UCSD-AML1 (cell line): ENCODE measurements around the gene CNTNAP1.
"Not testable (repeated sequence)": the region's sequence is repeated elsewhere in the genome, so short reads cannot be mapped to it uniquely, and the experiment has no call there.

Experiments
- DNase-seq: peaks from one replicate; lab custom pipeline; 2025; ENCODE audit not compliant: unreplicated experiment; lab: John Stamatoyannopoulos, UW

Gene CNTNAP1

DNA sequence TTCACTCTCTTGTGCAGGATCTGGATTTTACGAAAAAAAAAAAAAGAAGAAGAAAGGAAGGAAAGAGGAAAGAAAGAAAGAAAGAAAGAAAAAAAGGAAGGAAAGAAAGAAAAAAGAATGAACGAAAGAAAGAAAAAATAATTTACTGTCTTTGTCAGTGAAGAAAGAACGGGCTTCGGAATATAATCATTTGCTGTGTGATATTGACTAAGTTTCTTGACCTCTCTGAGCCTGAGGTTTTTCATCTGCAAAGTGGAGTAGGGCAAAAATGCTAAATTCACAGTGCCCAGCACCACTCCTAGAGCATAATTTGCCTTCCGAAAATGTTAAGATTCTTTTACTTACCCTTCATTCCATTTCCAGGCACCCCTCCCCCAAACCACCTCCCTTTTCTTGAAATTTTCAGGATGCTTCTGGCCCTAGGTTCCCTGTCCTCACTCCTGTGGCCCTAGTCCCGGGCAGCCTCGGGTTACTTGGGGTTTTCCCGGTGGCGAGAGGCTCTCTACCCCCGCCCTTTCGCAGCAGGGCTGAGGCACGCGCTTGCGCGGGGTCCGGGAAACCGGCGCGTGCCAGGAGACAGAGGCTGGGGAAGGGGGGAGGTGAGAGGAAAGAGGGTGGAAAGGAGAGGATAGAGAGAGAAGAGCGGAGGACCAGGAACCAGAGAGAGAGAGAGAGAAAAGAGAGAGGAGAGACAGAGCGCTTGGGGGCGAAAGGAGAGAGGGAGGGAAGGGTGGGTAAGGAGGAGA, at the start of gene CNTNAP1:
Gene CNTNAP1 (plus strand): TSS at position 556 of the 746 bp plus-strand sequence. CDS start 299 bp downstream, outside the sequence.
- peak; percentile 39 for DNase-seq

DNA sequence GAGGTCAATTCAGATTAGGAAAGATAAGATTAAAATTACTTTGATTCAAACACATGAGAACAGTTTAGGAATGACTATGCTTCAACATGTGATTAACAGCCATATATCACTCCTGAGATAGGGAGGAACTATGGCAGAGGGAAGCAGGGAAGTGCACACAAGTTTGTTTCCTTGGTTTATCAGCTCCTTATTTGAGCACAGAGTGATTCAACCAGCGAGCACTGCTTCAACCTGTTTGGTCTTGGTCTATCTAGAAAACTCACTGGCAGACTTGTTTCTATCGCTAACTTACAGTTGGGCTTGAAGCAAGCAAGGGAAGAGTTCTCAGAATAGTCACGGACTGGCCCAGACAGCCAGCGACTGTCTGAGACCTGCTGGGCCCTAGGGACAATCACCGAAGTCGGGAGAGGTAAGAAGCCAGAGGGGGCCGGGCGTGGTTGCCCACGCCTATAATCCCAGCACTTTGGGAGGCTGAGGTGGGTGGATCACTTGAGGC, 49.3 kb upstream of the CNTNAP1 start:
- no peak for DNase-seq

DNA sequence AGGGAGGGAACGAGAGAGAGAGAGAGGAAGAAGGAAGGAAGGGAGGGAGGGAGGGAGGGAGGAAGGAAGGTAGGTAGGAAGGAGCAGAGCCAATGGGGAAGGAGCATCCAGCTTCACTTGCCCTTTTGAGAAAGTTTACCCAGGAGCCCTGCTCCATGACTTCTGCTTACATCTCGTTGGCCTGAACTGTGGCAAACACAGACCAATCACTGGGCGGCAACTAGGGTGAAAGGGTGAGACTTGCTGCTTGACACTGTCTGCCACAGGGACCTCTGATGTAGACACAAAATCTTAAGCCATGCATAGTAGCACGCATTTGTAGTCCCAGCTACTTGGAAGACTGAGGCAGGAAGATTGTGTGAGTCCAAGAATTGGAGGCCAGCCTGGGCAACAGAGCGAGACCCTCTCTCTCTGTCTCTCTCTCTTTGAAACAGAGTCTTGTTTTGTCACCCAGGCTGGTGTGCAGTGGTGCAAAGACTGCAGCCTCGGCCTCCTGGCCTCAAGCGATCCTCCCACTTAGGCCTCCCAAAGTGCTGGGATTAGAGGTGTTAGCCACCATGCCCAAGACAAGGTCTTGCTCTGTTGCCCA, 42.7 kb upstream of the CNTNAP1 start:
- no peak for DNase-seq

DNA sequence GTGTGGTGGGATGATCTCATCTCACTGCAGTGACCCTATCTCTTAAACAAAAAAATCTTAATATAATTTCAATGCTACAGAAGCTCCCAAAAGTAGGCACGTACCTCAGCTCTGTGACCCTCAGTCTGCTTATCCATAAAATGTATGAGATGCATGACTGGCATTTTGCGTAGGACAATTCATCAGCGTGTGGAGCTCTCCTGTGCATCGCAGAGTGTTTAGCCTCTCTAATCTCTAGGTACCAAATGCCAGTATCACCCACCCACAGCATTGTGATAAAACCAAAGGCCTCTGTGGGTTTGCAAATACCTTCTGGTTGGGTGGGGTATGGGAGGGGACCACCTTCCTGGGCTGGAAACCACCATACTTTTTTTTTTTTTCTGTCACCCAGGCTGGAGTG, 42.2 kb upstream of the CNTNAP1 start:
- no peak for DNase-seq

DNA sequence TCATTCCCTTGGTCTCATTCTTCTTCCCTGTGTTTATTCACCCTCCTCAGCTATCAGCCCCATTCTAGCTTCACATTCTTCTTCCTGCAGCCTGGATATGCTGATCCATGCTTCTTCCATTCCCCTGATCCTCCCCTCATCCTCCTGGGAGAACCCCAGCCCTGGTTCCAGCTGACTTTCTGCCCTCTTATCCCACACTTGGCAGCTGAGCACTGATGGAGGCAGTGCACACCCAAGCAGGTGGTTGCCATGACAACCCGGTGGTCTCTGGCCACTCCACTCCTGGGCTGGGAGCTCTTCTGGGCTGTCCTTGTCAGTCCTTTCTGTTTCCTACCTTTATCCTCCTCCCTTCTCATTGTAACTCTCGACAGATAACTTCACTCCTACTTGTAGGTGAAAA, 40.0 kb upstream of the CNTNAP1 start:
- no peak for DNase-seq

DNA sequence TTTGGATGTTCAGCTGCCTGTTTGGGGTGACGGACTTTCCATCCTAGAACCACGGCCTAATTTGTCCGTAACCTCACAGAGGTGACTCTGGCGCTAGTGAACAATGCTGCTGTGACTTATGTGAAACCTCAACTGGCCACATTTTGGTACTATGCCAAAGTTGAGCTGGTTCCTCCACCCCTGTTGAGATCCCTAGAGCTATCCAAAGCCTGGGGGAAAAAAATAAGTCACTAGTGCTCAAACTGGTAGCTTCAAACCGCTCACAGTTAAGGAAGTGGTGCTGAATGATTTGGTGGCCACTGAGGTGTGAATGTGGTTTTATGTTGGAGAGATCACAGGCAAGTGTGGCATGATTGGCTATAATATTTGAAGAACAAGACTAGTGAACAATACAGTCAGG, 34.6 kb upstream of the CNTNAP1 start:
- DNase-seq: no peak

DNA sequence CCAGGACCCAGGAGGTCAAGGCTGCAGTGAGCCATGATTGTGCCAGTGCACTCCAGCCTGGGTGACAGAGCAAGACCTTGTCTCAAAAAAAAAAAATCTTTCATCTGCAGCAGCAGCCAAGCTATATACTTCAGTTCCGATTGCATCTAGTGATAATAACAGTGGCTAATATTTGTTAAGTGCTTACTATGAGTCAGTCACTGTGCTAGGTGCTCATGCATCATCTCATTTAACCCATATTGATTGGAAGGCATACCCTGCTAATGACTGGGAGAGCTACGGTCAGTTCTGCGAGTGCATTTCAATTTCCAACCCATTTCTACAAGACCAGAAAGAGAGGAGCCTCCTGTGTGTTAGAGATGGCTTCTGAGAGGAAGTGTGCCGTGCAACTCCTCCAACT, 30.9 kb upstream of the CNTNAP1 start:
- no peak for DNase-seq

DNA sequence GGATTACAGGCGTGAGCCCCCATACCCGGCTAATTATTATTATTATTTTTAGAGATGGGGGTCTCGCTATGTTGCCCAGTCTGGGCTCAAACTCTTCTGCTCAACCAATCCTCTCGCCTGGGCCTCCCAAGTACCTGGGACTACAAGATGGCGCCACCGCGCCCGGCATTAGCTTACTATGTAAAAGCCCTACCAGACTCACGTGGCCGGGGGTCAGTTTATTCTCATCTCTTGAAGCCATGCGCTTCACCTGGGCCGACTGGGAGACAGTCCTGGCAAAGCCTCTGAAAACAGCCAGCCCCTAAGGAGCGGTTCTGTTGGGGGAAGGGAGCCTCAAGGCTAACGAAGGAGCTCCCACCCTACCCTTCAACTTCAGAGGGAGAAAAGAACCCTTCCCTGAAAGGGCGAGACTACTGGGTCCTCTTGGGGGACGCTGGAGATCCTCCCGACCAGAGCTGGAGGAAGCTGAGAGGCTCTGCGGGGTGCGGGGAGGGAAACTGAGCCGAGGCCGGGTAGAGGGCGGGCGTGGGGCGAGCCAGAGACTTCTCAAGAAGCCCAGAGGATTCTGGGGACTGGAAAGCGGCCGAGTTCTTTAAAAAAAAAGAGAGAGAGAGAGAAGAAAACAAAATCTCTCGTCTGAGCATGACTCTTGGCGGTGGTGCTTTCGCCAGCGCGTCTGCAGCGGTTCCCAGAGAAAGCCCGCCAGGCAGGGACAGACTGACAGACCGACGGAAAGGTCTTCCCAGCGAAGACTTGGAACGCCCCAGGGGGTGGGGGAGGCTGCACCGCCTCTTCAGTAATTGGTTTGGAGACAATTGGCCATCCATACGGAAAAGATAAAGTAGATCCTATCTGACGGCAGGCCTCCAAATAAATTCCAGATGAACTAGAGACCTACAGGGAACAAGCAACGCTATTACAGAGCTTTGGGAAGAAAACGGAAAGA, 28.9 kb upstream of the CNTNAP1 start:
- DNase-seq: no peak

DNA sequence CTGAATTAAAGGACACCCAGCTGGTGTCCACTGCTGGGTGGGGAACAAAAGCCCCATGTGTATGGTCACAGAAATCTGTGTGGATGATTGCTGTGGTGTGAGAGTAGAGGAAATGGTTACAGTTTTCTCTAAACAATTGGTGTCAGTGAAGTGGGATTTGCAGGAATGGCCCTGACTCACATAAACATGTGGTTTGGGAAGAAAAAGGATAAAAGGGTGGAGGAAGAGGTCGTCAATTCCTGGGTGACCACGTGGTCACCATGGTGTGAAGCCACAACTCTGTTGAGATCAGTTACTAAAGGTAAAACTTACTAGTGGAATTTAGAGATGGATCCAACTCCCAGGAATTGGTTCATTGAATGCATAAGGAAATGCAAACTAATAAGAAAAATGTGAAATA, 26.8 kb upstream of the CNTNAP1 start:
- no peak for DNase-seq

DNA sequence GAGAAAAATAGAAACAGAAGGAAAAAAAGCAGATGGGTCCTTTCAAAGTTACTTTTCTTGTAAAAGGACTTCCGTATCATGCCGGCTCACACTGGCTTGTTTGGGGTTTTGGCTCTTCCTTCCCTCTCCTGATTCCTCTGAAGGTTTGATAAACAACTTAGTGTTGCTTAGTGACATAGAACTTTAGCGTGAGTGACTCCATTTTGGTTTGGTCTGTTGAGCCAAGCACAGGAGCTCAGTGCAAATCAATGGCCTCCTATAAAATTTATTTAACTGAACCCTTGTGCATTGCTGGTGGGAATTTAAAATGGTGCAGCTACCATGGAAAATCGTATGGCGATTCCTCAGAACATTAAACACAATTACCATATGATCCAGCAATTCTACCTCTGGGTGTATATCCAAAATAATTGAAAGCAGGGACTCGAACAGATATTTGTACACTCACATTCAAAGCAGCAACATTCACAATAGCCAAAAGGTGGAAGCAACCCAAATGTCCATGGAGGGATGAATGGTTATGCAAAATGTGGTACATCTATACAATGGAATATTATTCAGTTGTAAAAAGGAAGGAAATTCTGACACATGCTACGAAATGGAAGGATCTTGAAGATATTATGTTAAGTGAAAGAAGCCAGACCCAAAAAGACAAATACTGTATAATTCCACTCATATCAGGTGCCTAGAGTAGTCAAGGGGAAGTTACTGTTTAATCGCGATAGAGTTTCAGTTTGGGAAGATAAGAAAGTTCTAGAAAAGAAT, 24.3 kb upstream of the CNTNAP1 start:
- no peak for DNase-seq

DNA sequence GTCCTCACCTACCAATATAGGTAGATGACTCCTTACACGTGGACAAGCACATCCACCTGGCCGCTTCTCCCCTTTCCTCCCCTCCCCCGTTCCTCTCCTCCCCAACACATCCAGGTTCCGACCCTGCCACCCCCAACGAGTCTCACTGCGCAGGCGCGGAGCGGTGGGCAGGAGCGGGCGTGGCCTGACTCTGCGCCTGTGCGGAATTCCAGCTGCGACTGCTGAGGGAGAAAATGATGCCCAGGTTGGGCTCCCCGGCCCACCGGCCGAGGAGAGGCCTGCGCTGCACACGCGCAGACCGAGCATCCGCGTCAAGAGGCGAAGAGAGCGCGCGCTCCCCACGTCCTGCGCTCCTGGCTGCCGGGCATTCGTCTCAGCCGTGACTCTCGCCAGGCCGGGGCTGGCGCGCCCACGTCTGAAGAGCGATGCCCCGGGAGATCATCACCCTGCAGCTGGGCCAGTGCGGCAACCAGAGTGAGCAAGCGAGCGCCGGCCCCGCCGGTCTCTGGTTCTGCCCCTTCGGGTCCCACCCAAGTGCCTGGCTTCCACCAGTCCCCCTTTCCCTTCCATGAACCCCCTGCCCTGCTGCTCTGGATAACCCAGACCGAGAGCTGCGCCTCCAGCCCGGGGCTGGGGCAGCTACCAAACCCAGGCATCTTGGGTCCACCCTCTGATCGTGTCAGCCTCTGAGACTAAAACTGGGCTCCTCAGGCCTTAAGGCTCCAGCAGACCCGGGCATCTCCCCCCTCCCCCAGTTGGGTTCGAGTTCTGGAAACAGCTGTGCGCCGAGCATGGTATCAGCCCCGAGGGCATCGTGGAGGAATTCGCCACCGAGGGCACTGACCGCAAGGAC, 23.0 kb upstream of the CNTNAP1 start, which contains the start of gene TUBG2:
Gene TUBG2 (plus strand): TSS at position 206 of the 853 bp plus-strand sequence. CDS start 220 bp downstream, at position 426.
- peak; percentile 73 for DNase-seq

DNA sequence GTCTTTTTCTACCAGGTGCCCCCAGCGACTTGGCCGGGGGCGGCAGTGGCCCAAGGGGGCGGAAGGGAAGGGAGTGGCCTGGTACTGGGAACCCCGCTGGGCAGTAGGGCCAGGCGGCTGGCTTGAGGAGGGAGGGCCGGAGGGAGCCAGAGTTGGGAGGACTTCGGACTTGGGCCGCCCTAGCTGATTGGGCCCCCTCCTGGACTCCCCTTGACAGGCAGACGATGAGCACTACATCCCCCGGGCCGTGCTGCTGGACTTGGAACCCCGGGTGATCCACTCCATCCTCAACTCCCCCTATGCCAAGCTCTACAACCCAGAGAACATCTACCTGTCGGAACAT, 22.4 kb upstream of the CNTNAP1 start:
- not testable (repeated sequence) for DNase-seq

DNA sequence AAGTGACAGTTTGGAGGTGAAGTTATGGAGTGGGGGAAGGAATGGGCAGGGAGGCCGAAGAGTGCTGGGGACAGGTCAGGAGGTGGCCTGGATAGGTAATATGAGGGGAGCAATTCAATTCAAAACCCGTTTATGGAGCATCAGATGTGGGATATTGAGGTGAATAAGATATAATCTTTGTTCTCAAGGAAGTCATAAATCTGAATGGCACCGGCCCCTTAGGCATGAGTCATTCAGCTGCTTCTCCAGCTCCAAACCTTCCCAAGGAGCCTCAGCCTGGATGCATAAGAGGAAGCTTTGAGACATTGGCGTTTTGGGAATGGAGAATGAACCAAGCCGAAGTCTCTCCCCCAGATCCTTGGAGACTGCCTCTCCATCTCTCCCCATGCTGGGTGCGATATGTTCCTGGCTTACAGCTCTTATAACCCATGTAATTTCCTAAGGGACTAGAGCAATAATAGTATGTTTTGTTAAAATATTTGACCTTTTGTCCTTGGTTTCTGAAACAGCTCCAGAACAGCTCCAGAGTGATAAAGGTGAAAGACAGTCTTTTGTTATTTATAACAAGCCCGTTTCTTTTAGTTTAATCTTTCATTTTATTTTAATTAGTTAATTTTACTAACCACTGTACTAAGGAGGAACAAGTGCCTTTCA, 21.5 kb upstream of the CNTNAP1 start:
- DNase-seq: no peak

DNA sequence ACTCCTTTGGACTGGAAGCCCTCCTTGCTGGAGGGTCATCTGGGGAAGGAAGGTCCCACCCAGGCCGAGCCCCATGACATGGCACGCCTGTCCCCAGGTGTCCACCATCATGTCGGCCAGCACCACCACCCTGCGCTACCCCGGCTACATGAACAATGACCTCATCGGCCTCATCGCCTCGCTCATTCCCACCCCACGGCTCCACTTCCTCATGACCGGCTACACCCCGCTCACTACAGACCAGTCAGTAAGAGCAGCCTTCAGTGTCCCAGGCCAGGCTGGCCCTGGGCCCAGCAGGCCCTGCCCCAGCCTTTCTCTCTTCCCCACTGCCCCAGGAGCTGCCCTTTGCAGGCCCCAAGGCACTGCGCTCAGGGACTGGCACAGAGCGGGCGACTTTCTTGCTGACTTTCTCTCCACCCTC, 16.7 kb upstream of the CNTNAP1 start:
- DNase-seq: no peak

DNA sequence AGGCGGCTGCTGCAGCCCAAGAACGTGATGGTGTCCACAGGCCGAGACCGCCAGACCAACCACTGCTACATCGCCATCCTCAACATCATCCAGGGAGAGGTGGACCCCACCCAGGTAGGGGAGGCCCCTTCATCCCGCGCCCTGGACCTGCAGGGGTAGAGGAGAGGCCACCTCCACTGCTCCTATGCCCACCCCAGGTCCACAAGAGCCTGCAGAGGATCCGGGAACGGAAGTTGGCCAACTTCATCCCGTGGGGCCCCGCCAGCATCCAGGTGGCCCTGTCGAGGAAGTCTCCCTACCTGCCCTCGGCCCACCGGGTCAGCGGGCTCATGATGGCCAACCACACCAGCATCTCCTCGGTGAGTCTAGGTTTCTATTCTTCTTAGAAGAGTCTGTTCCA, 16.2 kb upstream of the CNTNAP1 start:
- not testable (repeated sequence) for DNase-seq

DNA sequence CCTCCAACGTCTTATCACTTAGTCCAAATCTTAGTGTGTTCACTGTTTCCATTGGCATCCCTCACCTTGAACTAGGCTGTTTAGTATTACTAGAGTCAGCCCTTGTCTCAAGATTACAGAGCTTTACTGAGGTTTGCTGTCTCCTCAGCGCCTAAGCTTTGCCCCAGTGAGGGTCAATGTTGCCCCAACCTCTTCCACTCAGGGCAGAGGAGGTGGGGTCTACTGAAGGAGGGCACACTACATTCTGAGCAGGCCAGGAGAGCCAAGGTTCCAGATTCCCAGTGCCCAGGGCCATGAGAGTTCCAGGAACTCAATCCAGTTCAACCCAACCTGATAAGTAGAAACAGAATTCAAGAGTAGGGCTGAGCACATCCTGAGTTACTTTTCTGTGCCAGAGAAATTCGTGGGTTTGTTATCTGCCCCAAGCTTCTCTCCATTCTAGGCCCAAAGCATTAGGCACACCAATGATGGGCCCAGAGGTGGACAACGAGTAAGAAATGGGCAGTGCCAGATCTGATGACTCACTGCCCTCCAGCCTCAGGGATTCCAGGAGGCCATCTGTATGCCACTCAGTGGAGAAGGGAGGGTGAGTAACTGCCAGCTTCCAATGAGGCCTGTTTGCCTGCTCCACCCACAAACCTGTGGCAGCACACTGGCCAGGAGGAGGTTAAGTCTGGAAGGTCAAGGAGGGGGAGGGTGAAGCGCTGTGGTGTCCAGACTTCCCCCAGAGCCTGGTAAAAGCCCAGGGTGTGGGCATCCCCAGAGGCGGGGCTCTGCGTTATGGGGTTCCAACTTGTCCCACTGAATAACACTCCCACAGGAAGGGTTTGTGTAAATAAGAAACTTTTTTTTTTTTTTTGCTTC, 15.0 kb upstream of the CNTNAP1 start:
- DNase-seq: no peak

DNA sequence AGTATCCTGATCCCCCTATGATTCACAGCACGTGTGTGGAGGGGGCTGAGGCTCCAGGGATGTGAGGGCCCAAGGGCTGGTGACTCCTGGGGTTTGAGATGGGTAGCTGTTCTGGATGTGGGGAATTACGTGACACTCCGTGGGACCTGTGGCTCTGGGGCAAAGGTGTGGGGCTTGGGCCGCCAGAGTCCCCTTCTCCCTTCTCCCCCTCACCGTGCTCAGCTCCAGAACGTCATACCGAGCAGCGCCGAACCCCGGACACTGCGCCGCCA, 12.7 kb upstream of the CNTNAP1 start:
- no peak for DNase-seq

DNA sequence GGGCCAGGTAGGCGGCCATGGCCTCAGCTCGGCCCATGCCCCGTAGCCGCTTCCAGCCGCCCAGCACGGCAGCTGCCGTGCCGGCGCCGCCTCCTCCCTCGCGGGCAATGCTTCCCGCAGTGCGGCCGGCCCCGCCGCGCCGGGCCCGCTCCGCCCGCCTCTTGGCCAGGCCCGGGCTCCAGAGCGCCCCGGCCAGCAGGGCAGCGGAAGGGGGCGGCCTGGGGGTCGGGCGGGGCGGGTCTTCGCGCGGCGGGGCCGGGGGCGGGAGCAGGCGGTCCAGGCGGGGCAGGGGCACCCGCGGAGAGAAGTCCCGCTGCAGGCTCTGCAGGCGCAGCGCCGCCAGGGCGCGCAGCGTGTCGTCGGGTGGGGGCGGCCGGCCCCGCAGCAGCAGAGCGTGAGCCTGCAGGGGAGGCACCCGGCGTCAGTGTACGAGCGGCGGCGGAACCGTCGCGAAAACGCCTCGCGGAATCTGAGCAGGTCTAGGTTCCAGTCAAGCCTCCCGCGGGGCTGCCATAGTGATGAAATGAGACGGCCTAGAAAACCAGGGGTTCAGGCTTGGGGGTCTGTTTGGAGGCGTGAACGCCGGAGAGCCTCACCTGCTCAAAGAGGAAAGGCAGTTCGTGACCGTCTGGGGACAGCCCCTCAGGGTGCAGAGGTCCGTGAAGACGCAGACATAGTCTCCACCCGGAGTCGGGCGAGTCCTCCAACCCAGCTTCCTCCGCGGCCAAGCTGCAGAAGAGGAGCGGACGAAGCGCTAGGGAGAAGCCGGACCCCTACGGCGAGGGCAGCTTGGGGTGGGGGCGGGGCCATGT, 12.1 kb upstream of the CNTNAP1 start:
- no peak for DNase-seq
